Measurements from ENCODE around the gene RUVBL1.
A peak's percentile ranks its signal among the peaks of the same experiment; 100 is the strongest.

RUVBL1 gene

GRCh38 chr3:128133273-128133883 lies 9.8 kb upstream of the RUVBL1 start:
- DNase-seq (ENCODE audit: low spot score) = no peak

GRCh38 chr3:128131897-128132646 lies 8.5 kb upstream of the RUVBL1 start:
- DNase-seq (ENCODE audit: low spot score) = no peak

GRCh38 chr3:128128251-128128650 lies 4.6 kb upstream of the RUVBL1 start:
- no peak for DNase-seq (ENCODE audit: low spot score)

GRCh38 chr3:128127236-128127635 lies 3.6 kb upstream of the RUVBL1 start:
- no peak for DNase-seq (ENCODE audit: low spot score)

- no peak for DNase-seq (ENCODE audit: low spot score)
These were observed 465 bp downstream of the RUVBL1 start for GRCh38 chr3:128123156-128123537.

- no peak for DNase-seq (ENCODE audit: low spot score)
These were observed 1.6 kb downstream of the RUVBL1 start for GRCh38 chr3:128122013-128122412.

- no peak for DNase-seq (ENCODE audit: low spot score)
These were observed 9.5 kb downstream of the RUVBL1 start for GRCh38 chr3:128113817-128114794.

GRCh38 chr3:128112357-128112968 lies 11.1 kb downstream of the RUVBL1 start:
- peak; percentile 55 for DNase-seq (ENCODE audit: low spot score)

- no peak for DNase-seq (ENCODE audit: low spot score)
These were observed 12.5 kb downstream of the RUVBL1 start for GRCh38 chr3:128111147-128111546.

- no peak for DNase-seq (ENCODE audit: low spot score)
These were observed 15.8 kb downstream of the RUVBL1 start for GRCh38 chr3:128107834-128108233.

- no peak for DNase-seq (ENCODE audit: low spot score)
These were observed 20.4 kb downstream of the RUVBL1 start for GRCh38 chr3:128103136-128103676.

GRCh38 chr3:128100638-128101037 lies 23.0 kb downstream of the RUVBL1 start:
- DNase-seq (ENCODE audit: low spot score) = no peak

GRCh38 chr3:128100161-128100560 lies 23.5 kb downstream of the RUVBL1 start:
- DNase-seq (ENCODE audit: low spot score) = no peak

- DNase-seq (ENCODE audit: low spot score) = no peak
These were observed 25.4 kb downstream of the RUVBL1 start for GRCh38 chr3:128098234-128098633.

GRCh38 chr3:128095222-128095703 lies 28.3 kb downstream of the RUVBL1 start:
- DNase-seq (ENCODE audit: low spot score) = peak; percentile 90

- DNase-seq (ENCODE audit: low spot score) = no peak
These were observed 29.1 kb downstream of the RUVBL1 start for GRCh38 chr3:128094295-128095151.

- no peak for DNase-seq (ENCODE audit: low spot score)
These were observed 32.0 kb downstream of the RUVBL1 start for GRCh38 chr3:128091586-128091985.

- DNase-seq (ENCODE audit: low spot score) = no peak
These were observed 34.5 kb downstream of the RUVBL1 start for GRCh38 chr3:128089135-128089534.

- DNase-seq (ENCODE audit: low spot score) = no peak
These were observed 39.0 kb downstream of the RUVBL1 start for GRCh38 chr3:128084675-128085021.

- no peak for DNase-seq (ENCODE audit: low spot score)
These were observed 39.5 kb downstream of the RUVBL1 start for GRCh38 chr3:128083980-128084674.
